ENCODE data around the gene SLC23A3. TPM values are rescaled to one million over a fixed set of nuclear protein-coding genes. Genes with fewer than 3 reads are reported as not detected.

The SLC23A3 gene
- total RNA-seq: 1.8 and 2.2 TPM in 2 replicates

GRCh38 chr2:219169930-219170654 is at the start of gene SLC23A3:
Gene SLC23A3 (minus strand): TSS chr2:219170029. CDS start chr2:219169984, 45 bp downstream.

GRCh38 chr2:219218732-219219701 is 49.2 kb upstream of the SLC23A3 start, which contains the start of gene ABCB6:
Gene ABCB6 (minus strand): TSS chr2:219218958. CDS start chr2:219218673, 285 bp downstream.

GRCh38 chr2:219206328-219207133 is 36.7 kb upstream of the SLC23A3 start, which contains the start of gene ZFAND2B:
Gene ZFAND2B (plus strand): TSS chr2:219206782. CDS start chr2:219206988, 206 bp downstream.

GRCh38 chr2:219177552-219178376 is 7.9 kb upstream of the SLC23A3 start, which contains the start of gene RETREG2:
Gene RETREG2 (plus strand): TSS chr2:219178275. CDS start chr2:219178353, 78 bp downstream.

GRCh38 chr2:219176818-219177551 is 7.2 kb upstream of the SLC23A3 start, which contains the start of gene CNPPD1:
Gene CNPPD1 (minus strand): TSS chr2:219176925. CDS start chr2:219176828, 97 bp downstream.

GRCh38 chr2:219160186-219161017 is 9.4 kb downstream of the SLC23A3 start, which contains the start of gene NHEJ1:
Gene NHEJ1 (minus strand): TSS chr2:219160815. CDS start chr2:219158362, 2,453 bp downstream.

Other genes starting within 250 kb of the SLC23A3 start
- not detected in 2 replicates for gene CDK5R2, start 210.4 kb downstream of the SLC23A3 start, total RNA-seq
- gene FEV, start 184.8 kb downstream of the SLC23A3 start, total RNA-seq: not detected in 2 replicates
- gene CRYBA2, start 176.6 kb downstream of the SLC23A3 start, total RNA-seq: 0.54 TPM in 1 of 2 replicates, not detected in the other
- gene CFAP65, start 128.5 kb downstream of the SLC23A3 start, total RNA-seq: 0.22 TPM in 1 of 2 replicates, not detected in the other
- gene IHH, start 109.1 kb downstream of the SLC23A3 start, total RNA-seq: not detected in 2 replicates
- gene NHEJ1, start 9.2 kb downstream of the SLC23A3 start, total RNA-seq: 19.9 and 27.6 TPM in 2 replicates
- gene CNPPD1, start 6.9 kb upstream of the SLC23A3 start, total RNA-seq: 25.9 and 28.0 TPM in 2 replicates
- 86.2 and 87.0 TPM in 2 replicates for gene RETREG2, start 8.2 kb upstream of the SLC23A3 start, total RNA-seq
- 16.4 and 22.6 TPM in 2 replicates for gene ZFAND2B, start 36.8 kb upstream of the SLC23A3 start, total RNA-seq
- gene ABCB6, start 48.9 kb upstream of the SLC23A3 start, total RNA-seq: 26.7 and 26.9 TPM in 2 replicates
- gene ATG9A, start 59.6 kb upstream of the SLC23A3 start, total RNA-seq: 55.7 and 58.9 TPM in 2 replicates
- 21.5 and 31.2 TPM in 2 replicates for gene ANKZF1, start 59.8 kb upstream of the SLC23A3 start, total RNA-seq
- gene GLB1L, start 75.4 kb upstream of the SLC23A3 start, total RNA-seq: 16.5 and 34.4 TPM in 2 replicates
- gene STK16, start 75.5 kb upstream of the SLC23A3 start, total RNA-seq: 33.7 and 52.9 TPM in 2 replicates
- not detected in 2 replicates for gene TUBA4B, start 83.2 kb upstream of the SLC23A3 start, total RNA-seq
- gene TUBA4A, start 83.9 kb upstream of the SLC23A3 start, total RNA-seq: 26.5 and 28.6 TPM in 2 replicates
- gene DNAJB2, start 109.3 kb upstream of the SLC23A3 start, total RNA-seq: 36.3 and 50.0 TPM in 2 replicates
- 0.13 and 0.43 TPM in 2 replicates for gene PTPRN, start 139.4 kb upstream of the SLC23A3 start, total RNA-seq
- not detected in 2 replicates for gene RESP18, start 162.7 kb upstream of the SLC23A3 start, total RNA-seq
- 43.6 and 52.8 TPM in 2 replicates for gene DNPEP, start 217.9 kb upstream of the SLC23A3 start, total RNA-seq
- 0.76 and 1.6 TPM in 2 replicates for gene DES, start 248.3 kb upstream of the SLC23A3 start, total RNA-seq